MCF 10A (cell line): ENCODE results near the gene ZCCHC24. TPM values are rescaled to one million over a fixed set of nuclear protein-coding genes. Genes with fewer than 3 reads are reported as not detected.

Source experiments
- BruUV-seq: library from RNA; stranded (reverse); fragments of 400-500 nt; replicated peaks from 2 replicates; lab custom pipeline; 2021; lab: Mats Ljungman, UMichigan
- CTCF ChIA-PET: fragments of 300-600 bp; sonication (Branson Sonifier 250); formaldehyde crosslinking; extraction: SDS; loops from one replicate; lab custom pipeline; 2021; ENCODE audit warnings: antibody characterized with exemption, inconsistent platforms; lab: Yijun Ruan, JAX
- POLR2A ChIA-PET: fragments of 300-600, 350-650 bp; sonication (Branson Sonifier 250); formaldehyde crosslinking; extraction: SDS; loops from one replicate; lab custom pipeline; 2020; ENCODE audit warnings: antibody characterized with exemption, inconsistent platforms; lab: Yijun Ruan, JAX
- DNase-seq: peaks from one replicate; pipeline ENCODE4 v3.0.0-alpha.2; 2018; ENCODE audit not compliant: unreplicated experiment
- H3K27ac Mint-ChIP-seq: one replicate; pipeline ENCODE4 v1.8.0; 2022; ENCODE audit warnings: mild to moderate bottlenecking, low read depth, mixed read lengths; ENCODE audit not compliant: unreplicated experiment
- H3K27me3 Mint-ChIP-seq: one replicate; pipeline ENCODE4 v1.8.0; 2022; ENCODE audit warnings: mixed read lengths; ENCODE audit not compliant: insufficient read depth, unreplicated experiment
- H3K36me3 Mint-ChIP-seq: one replicate; pipeline ENCODE4 v1.8.0; 2022; ENCODE audit warnings: mild to moderate bottlenecking, moderate library complexity, mixed read lengths; ENCODE audit not compliant: insufficient read depth, unreplicated experiment
- H3K4me1 Mint-ChIP-seq: one replicate; pipeline ENCODE4 v1.8.0; 2022; ENCODE audit warnings: mixed read lengths; ENCODE audit not compliant: insufficient read depth, unreplicated experiment
- H3K4me3 Mint-ChIP-seq: one replicate; pipeline ENCODE4 v1.8.0; 2022; ENCODE audit warnings: mild to moderate bottlenecking, moderate library complexity, mixed read lengths; ENCODE audit not compliant: unreplicated experiment
- H3K9me3 Mint-ChIP-seq: one replicate; pipeline ENCODE4 v1.8.0; 2022; ENCODE audit warnings: mixed read lengths; ENCODE audit not compliant: unreplicated experiment
- CTCF ChIP-seq: fragments of 200-600 bp; IDR thresholded peaks from one replicate; pipeline ENCODE4 v1.8.0; 2022; ENCODE audit warnings: antibody characterized with exemption, mild to moderate bottlenecking; ENCODE audit not compliant: unreplicated experiment
- intact Hi-C: fragments of 100-400 bp; cut with micrococcal nuclease; formaldehyde crosslinking; loops from 2 replicates; pipeline ENCODE4 v1.14.1; 2022
- total RNA-seq: library from RNA; stranded (reverse); gene quantifications from 2 replicates; pipeline ENCODE4 v1.2.3, GENCODE V29; 2022

The ZCCHC24 gene
- total RNA-seq, 1 experiment from 2014 or later = 2.8 TPM

GRCh38 chr10:79470096-79470495 is 24.7 kb upstream of the ZCCHC24 start:
- intact Hi-C loops = no loop called here
- DNase-seq = no peak
- TF ChIP-seq CTCF = no peak
- Mint-ChIP-seq H3K27me3 (peaks cover 9% of the 10 kb centered on the region), H3K4me3 (no peak overlapping the region), H3K9me3 (no peaks in the 10 kb centered on the region), H3K27ac (no peak overlapping the region), H3K36me3 (no peaks in the 10 kb centered on the region), H3K4me1 (no peaks in the 10 kb centered on the region)
- CTCF ChIA-PET = interaction anchor here (3.1 kb wide), 1 partner anchor 95 kb away, joined by 38 read pairs; no protein-coding TSS in a partner anchor
- POLR2A ChIA-PET = no interaction called here
- no TSS peak for BruUV-seq

- no TSS peak for BruUV-seq
- no peaks in the 10 kb centered on the region for H3K9me3 Mint-ChIP-seq
- no peaks in the 10 kb centered on the region for H3K4me1 Mint-ChIP-seq
- H3K27ac Mint-ChIP-seq = no peak overlapping the region
- DNase-seq = no peak
- TF ChIP-seq CTCF = no peak
- no peak overlapping the region for H3K4me3 Mint-ChIP-seq
- ChIA-PET CTCF (interaction anchor here (0.7 to 3.1 kb wide), 8 partner anchors 12 to 124 kb away, joined by 3 to 38 read pairs (median 3); partner anchors contain the start of gene ZCCHC24), POLR2A (interaction anchor here (1.3 kb wide), 1 partner anchor 95 kb away, joined by 3 read pairs; no protein-coding TSS in a partner anchor)
- intact Hi-C loops = no loop called here
- no peaks in the 10 kb centered on the region for H3K36me3 Mint-ChIP-seq
- H3K27me3 Mint-ChIP-seq = no peaks in the 10 kb centered on the region
Observed at GRCh38 chr10:79468841-79469585, 23.6 kb upstream of the ZCCHC24 start.

- H3K4me3 Mint-ChIP-seq = no peak overlapping the region
- POLR2A ChIA-PET = interaction anchor here (1.3 kb wide), 1 partner anchor 94 kb away, joined by 3 read pairs; no protein-coding TSS in a partner anchor
Observed at GRCh38 chr10:79468015-79468560, 22.7 kb upstream of the ZCCHC24 start.

More at GRCh38 chr10:79468015-79468560, 22.7 kb upstream of the ZCCHC24 start:
- no peak for TF ChIP-seq CTCF
- no peaks in the 10 kb centered on the region for H3K9me3 Mint-ChIP-seq
- CTCF ChIA-PET = interaction anchor here (0.5 to 3.1 kb wide), 24 partner anchors 8 to 513 kb away, joined by 3 to 38 read pairs (median 3); partner anchors contain the start of gene ZCCHC24
- intact Hi-C loops = no loop called here
- no peak overlapping the region for H3K27ac Mint-ChIP-seq
- no peak for DNase-seq
- H3K4me1 Mint-ChIP-seq = no peaks in the 10 kb centered on the region
- BruUV-seq = no TSS peak
- H3K27me3 Mint-ChIP-seq = no peaks in the 10 kb centered on the region
- H3K36me3 Mint-ChIP-seq = no peaks in the 10 kb centered on the region
